GM21717 (cell line): Measurements from ENCODE around the gene TENM4.
"Not testable (repeated sequence)": the region's sequence is repeated elsewhere in the genome, so short reads cannot be mapped to it uniquely, and the experiment has no call there.

Source experiments
- ATAC-seq: cut with Tn5 transposase; IDR thresholded peaks from one replicate; pipeline ENCODE4 v1.9.1; 2021; ENCODE audit warnings: mild to moderate bottlenecking, moderate library complexity; ENCODE audit not compliant: unreplicated experiment

Gene TENM4

GRCh38 chr11:78642979-78643675 is 797.7 kb downstream of the TENM4 start:
- no peak for ATAC-seq

GRCh38 chr11:78641541-78641940 is 799.3 kb downstream of the TENM4 start:
- ATAC-seq: no peak

- ATAC-seq: no peak
Measured at GRCh38 chr11:78638704-78639380, 802.0 kb downstream of the TENM4 start.

- not testable (repeated sequence) for ATAC-seq
Measured at GRCh38 chr11:78637527-78637926, 803.3 kb downstream of the TENM4 start.

GRCh38 chr11:78635814-78636506 is 804.9 kb downstream of the TENM4 start:
- no peak for ATAC-seq

- ATAC-seq: no peak
Measured at GRCh38 chr11:78633516-78634310, 807.1 kb downstream of the TENM4 start.

GRCh38 chr11:78630561-78631303 is 810.1 kb downstream of the TENM4 start:
- no peak for ATAC-seq

- no peak for ATAC-seq
Measured at GRCh38 chr11:78630155-78630554, 810.7 kb downstream of the TENM4 start.

- ATAC-seq: no peak
Measured at GRCh38 chr11:78622666-78623065, 818.2 kb downstream of the TENM4 start.

- ATAC-seq: no peak
Measured at GRCh38 chr11:78620159-78620558, 820.7 kb downstream of the TENM4 start.

GRCh38 chr11:78615724-78616123 is 825.1 kb downstream of the TENM4 start:
- no peak for ATAC-seq

GRCh38 chr11:78613378-78613813 is 827.4 kb downstream of the TENM4 start:
- ATAC-seq: no peak

GRCh38 chr11:78612721-78613377 is 828.0 kb downstream of the TENM4 start:
- ATAC-seq: no peak

GRCh38 chr11:78609321-78609720 is 831.5 kb downstream of the TENM4 start:
- not testable (repeated sequence) for ATAC-seq

GRCh38 chr11:78607696-78608095 is 833.1 kb downstream of the TENM4 start:
- no peak for ATAC-seq

- no peak for ATAC-seq
Measured at GRCh38 chr11:78606667-78607066, 834.2 kb downstream of the TENM4 start.

- no peak for ATAC-seq
Measured at GRCh38 chr11:78605296-78605695, 835.5 kb downstream of the TENM4 start.

GRCh38 chr11:78603792-78604191 is 837.0 kb downstream of the TENM4 start:
- no peak for ATAC-seq
